ENCODE data around the gene C15orf39.
A peak's percentile ranks its signal among the peaks of the same experiment; 100 is the strongest.

The C15orf39 gene

DNA sequence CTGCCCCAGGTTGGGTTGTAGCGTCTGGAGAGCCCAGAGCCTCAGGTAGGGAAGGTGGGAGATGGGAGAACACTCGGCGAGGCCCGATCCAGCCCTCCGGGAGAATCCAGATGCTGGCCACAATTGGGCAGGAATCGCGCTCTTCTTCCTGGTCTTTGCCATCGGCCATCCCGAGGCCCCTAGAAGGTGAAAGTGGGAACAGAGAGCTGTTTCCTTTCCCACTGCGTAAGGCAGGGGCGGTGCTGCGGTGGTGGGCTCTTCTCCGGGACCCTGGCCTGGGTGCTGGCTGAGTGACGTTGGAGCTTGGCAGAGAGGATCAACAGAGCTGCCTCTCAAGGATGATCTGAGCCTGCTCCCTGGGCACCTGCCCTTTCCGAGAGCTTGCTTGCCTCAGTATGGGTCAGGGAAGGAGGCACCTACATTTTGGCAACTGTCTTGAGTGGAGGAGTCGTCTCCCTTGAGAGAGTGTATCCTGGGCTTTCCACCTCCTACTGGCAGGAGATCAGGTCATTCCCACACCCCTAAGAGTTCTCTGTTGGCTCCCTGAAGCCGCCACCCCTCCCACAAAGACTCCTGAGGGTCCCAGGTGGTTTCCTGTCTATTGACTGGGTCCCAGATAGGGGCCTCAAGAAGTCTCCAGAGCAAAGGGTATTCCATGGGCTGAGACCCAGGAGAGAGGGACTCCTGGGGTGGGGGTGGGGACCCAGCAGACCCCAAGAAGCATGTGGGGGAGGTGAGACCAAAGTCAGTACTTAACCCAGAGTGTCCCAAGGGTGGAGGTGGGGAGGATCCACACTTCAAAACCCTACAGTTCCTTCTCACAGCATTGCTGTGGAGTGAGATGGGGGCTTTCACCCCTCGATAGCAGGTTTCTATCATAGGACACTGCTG is 1.6 kb downstream of the C15orf39 start:
- DNase-seq (ENCODE audit: low read depth), result no peak
- H3K4me3 ChIP-seq (ENCODE audit: low read depth, low read length), result peak overlapping the region; percentile 86
- TF ChIP-seq, protein P1, sequence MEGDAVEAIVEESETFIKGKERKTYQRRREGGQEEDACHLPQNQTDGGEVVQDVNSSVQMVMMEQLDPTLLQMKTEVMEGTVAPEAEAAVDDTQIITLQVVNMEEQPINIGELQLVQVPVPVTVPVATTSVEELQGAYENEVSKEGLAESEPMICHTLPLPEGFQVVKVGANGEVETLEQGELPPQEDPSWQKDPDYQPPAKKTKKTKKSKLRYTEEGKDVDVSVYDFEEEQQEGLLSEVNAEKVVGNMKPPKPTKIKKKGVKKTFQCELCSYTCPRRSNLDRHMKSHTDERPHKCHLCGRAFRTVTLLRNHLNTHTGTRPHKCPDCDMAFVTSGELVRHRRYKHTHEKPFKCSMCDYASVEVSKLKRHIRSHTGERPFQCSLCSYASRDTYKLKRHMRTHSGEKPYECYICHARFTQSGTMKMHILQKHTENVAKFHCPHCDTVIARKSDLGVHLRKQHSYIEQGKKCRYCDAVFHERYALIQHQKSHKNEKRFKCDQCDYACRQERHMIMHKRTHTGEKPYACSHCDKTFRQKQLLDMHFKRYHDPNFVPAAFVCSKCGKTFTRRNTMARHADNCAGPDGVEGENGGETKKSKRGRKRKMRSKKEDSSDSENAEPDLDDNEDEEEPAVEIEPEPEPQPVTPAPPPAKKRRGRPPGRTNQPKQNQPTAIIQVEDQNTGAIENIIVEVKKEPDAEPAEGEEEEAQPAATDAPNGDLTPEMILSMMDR (IDR thresholded peaks at IDR 0.05; ENCODE audit: control insufficient read depth, extremely low read depth, insufficient read depth), result no peak

GRCh38 chr15:75203908-75204263 is 2.2 kb downstream of the C15orf39 start:
- no peak for DNase-seq (ENCODE audit: low read depth)
- H3K4me3 ChIP-seq (ENCODE audit: low read depth, low read length), result peak overlapping the region; percentile 86
- TF ChIP-seq, protein P1 (IDR thresholded peaks at IDR 0.05; ENCODE audit: control insufficient read depth, extremely low read depth, insufficient read depth), result no peak

- peak; percentile 82 for DNase-seq (ENCODE audit: low read depth)
- peak overlapping the region; percentile 86; the same call in 1 of the 2 replicates for H3K4me3 ChIP-seq (ENCODE audit: low read depth, low read length)
- TF ChIP-seq, protein P1 (IDR thresholded peaks at IDR 0.05; ENCODE audit: control insufficient read depth, extremely low read depth, insufficient read depth), result peak; percentile 97
These were observed 2.8 kb downstream of the C15orf39 start for GRCh38 chr15:75204340-75205063.

GRCh38 chr15:75205064-75205395 is 3.3 kb downstream of the C15orf39 start:
- H3K4me3 ChIP-seq (ENCODE audit: low read depth, low read length), result no peak overlapping the region
- DNase-seq (ENCODE audit: low read depth), result no peak
- TF ChIP-seq, protein P1 (IDR thresholded peaks at IDR 0.05; ENCODE audit: control insufficient read depth, extremely low read depth, insufficient read depth), result no peak

- TF ChIP-seq, protein P1 (IDR thresholded peaks at IDR 0.05; ENCODE audit: control insufficient read depth, extremely low read depth, insufficient read depth), result no peak
- H3K4me3 ChIP-seq (ENCODE audit: low read depth, low read length), result no peak overlapping the region
- DNase-seq (ENCODE audit: low read depth), result no peak
These were observed 4.3 kb downstream of the C15orf39 start for GRCh38 chr15:75206006-75206405.

GRCh38 chr15:75206803-75207617 is 5.3 kb downstream of the C15orf39 start:
- no peak for DNase-seq (ENCODE audit: low read depth)
- TF ChIP-seq, protein P1 (IDR thresholded peaks at IDR 0.05; ENCODE audit: control insufficient read depth, extremely low read depth, insufficient read depth), result no peak

More at GRCh38 chr15:75206803-75207617, 5.3 kb downstream of the C15orf39 start:
- H3K4me3 ChIP-seq (ENCODE audit: low read depth, low read length), result no peak overlapping the region

Measured in LNCaP clone FGC (cell line).